Activated naive CD8-positive, alpha-beta T cell treated with anti-CD3 and anti-CD28 coated beads, Interleukin-2, amount 50 U/mL, for 24 hours (primary cell): Measurements from ENCODE around the gene SLC8A2.
A peak's percentile ranks its signal among the peaks of the same experiment; 100 is the strongest.

Experiments
- ATAC-seq: fragments of 150-1000 bp; cut with Tn5 transposase; one replicate; pipeline ENCODE4 v1.10.0; 2021
- DNase-seq: peaks from one replicate; pipeline ENCODE4 v3.0.0; 2021
- H3K27ac Mint-ChIP-seq: one replicate; pipeline ENCODE4 v1.8.0; 2021; ENCODE audit warnings: mild to moderate bottlenecking, mixed read lengths
- H3K27me3 Mint-ChIP-seq: one replicate; pipeline ENCODE4 v1.8.0; 2021; ENCODE audit warnings: mixed read lengths
- H3K36me3 Mint-ChIP-seq: one replicate; pipeline ENCODE4 v1.8.0; 2021; ENCODE audit warnings: low read depth, mixed read lengths
- H3K4me1 Mint-ChIP-seq: one replicate; pipeline ENCODE4 v1.8.0; 2021; ENCODE audit warnings: mixed read lengths
- H3K4me3 Mint-ChIP-seq: one replicate; pipeline ENCODE4 v1.8.0; 2021; ENCODE audit warnings: mild to moderate bottlenecking, moderate library complexity, mixed read lengths
- H3K9me3 Mint-ChIP-seq: one replicate; pipeline ENCODE4 v1.8.0; 2021; ENCODE audit warnings: mixed read lengths

The SLC8A2 gene

DNA sequence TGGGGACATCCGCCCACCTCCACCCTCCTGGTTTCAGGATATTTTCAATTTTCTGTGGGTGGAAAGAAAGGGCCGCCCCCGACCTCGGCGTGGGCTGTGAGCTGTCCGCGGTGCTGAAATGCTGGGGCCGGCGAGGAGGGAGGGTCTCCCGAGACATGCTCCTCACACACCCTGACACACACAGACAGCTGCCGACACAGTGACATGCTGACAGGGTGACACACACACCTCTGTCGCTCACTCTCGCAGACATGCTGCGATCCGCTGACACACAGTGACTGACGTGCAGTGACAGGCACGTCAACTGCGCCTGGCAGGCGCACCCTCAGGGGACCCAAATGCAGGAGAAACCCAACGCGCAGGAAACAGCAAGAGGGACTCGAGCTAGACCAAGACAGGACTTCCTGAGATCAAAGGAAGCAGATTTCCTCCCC lies 27.3 kb downstream of the SLC8A2 start:
- Mint-ChIP-seq H3K36me3 (no peaks in the 10 kb centered on the region), H3K4me3 (no peak overlapping the region), H3K9me3 (no peaks in the 10 kb centered on the region), H3K27ac (no peak overlapping the region), H3K4me1 (peaks cover 43% of the 10 kb centered on the region), H3K27me3 (peaks cover 72% of the 10 kb centered on the region)
- ATAC-seq (peak; percentile 24), DNase-seq (no peak)

DNA sequence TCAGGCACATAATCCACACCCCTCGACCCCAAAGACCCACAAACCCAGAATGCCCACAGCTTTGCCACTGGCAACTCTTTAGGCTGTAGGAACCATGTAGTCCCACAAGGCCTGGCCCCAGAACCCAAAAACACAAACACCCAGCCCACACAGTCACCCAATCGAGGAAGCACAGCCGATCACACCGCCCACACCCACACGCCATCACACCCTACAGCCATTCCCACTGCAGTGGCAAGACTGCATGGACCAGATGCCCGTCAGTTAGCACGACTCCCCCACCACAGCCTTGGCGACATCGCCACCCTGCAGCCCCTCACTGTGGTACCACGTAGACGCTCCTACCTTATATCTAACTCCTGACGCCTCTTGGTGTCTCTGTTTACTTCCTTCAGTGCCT lies 28.4 kb downstream of the SLC8A2 start:
- ATAC-seq (no peak), DNase-seq (no peak)
- Mint-ChIP-seq H3K27ac (no peak overlapping the region), H3K27me3 (peaks cover 68% of the 10 kb centered on the region), H3K9me3 (no peaks in the 10 kb centered on the region), H3K4me1 (peaks cover 43% of the 10 kb centered on the region), H3K4me3 (no peak overlapping the region), H3K36me3 (no peaks in the 10 kb centered on the region)

DNA sequence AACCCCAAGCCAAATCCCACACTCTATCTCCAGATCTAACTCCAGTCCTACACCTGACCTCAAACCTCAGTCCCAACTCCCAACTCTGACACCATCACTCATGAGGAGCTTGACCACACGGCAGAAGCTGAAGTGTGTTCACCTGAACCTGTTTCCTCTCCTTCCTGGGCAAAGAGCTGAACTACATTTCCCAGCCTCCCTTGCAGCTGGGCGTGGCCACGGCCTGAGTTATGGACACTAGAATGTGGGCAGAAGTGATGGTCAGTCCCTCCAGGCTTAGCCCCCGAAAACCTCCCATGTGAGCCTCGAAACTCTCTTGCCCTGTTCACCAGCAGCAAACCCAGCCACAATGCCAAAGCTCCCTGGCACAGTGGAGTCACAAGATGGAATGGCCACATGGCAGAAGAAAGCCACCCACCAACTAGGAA lies 32.9 kb downstream of the SLC8A2 start:
- H3K27ac Mint-ChIP-seq: no peak overlapping the region
- H3K9me3 Mint-ChIP-seq: no peaks in the 10 kb centered on the region
- no peaks in the 10 kb centered on the region for H3K36me3 Mint-ChIP-seq
- no peak for ATAC-seq
- H3K4me3 Mint-ChIP-seq: no peak overlapping the region
- DNase-seq: no peak
- peaks cover 21% of the 10 kb centered on the region for H3K4me1 Mint-ChIP-seq
- peaks cover 54% of the 10 kb centered on the region for H3K27me3 Mint-ChIP-seq

- H3K4me1 Mint-ChIP-seq: peaks cover 17% of the 10 kb centered on the region
- no peak overlapping the region for H3K27ac Mint-ChIP-seq
- H3K36me3 Mint-ChIP-seq: no peaks in the 10 kb centered on the region
- DNase-seq (no peak), ATAC-seq (no peak)
- peaks cover 43% of the 10 kb centered on the region for H3K27me3 Mint-ChIP-seq
- no peak overlapping the region for H3K4me3 Mint-ChIP-seq
- H3K9me3 Mint-ChIP-seq: no peaks in the 10 kb centered on the region
Measured at GRCh38 chr19:47437500-47437899, 34.2 kb downstream of the SLC8A2 start.

- peak; percentile 82 for ATAC-seq
- Mint-ChIP-seq H3K4me3 (no peak overlapping the region), H3K27me3 (peaks cover 43% of the 10 kb centered on the region), H3K27ac (no peak overlapping the region), H3K4me1 (peaks cover 17% of the 10 kb centered on the region), H3K9me3 (no peaks in the 10 kb centered on the region), H3K36me3 (no peaks in the 10 kb centered on the region)
- DNase-seq: peak; percentile 85
Measured at GRCh38 chr19:47436712-47437401, 34.8 kb downstream of the SLC8A2 start.

GRCh38 chr19:47435883-47436417 lies 35.7 kb downstream of the SLC8A2 start:
- Mint-ChIP-seq H3K27me3 (peaks cover 45% of the 10 kb centered on the region), H3K36me3 (no peaks in the 10 kb centered on the region), H3K27ac (no peak overlapping the region), H3K4me3 (no peak overlapping the region), H3K9me3 (no peaks in the 10 kb centered on the region), H3K4me1 (peaks cover 17% of the 10 kb centered on the region)
- ATAC-seq (no peak), DNase-seq (no peak)

- H3K4me1 Mint-ChIP-seq: peaks cover 18% of the 10 kb centered on the region
- H3K9me3 Mint-ChIP-seq: no peaks in the 10 kb centered on the region
- peaks cover 49% of the 10 kb centered on the region for H3K27me3 Mint-ChIP-seq
- no peak overlapping the region for H3K4me3 Mint-ChIP-seq
- no peak for ATAC-seq
- DNase-seq: no peak
- no peaks in the 10 kb centered on the region for H3K36me3 Mint-ChIP-seq
- no peak overlapping the region for H3K27ac Mint-ChIP-seq
Measured at GRCh38 chr19:47435196-47435595, 36.5 kb downstream of the SLC8A2 start.

- peaks cover 26% of the 10 kb centered on the region for H3K4me1 Mint-ChIP-seq
- no peaks in the 10 kb centered on the region for H3K9me3 Mint-ChIP-seq
- H3K27ac Mint-ChIP-seq: no peak overlapping the region
- H3K4me3 Mint-ChIP-seq: no peak overlapping the region
- no peaks in the 10 kb centered on the region for H3K36me3 Mint-ChIP-seq
- no peak for DNase-seq
- no peak for ATAC-seq
- peaks cover 53% of the 10 kb centered on the region for H3K27me3 Mint-ChIP-seq
Measured at GRCh38 chr19:47434088-47434487, 37.6 kb downstream of the SLC8A2 start.

- Mint-ChIP-seq H3K27me3 (peaks cover 47% of the 10 kb centered on the region), H3K9me3 (no peaks in the 10 kb centered on the region), H3K27ac (no peak overlapping the region), H3K36me3 (no peaks in the 10 kb centered on the region), H3K4me1 (peaks cover 26% of the 10 kb centered on the region), H3K4me3 (no peak overlapping the region)
- ATAC-seq (no peak), DNase-seq (no peak)
Measured at GRCh38 chr19:47433121-47433520, 38.6 kb downstream of the SLC8A2 start.

DNA sequence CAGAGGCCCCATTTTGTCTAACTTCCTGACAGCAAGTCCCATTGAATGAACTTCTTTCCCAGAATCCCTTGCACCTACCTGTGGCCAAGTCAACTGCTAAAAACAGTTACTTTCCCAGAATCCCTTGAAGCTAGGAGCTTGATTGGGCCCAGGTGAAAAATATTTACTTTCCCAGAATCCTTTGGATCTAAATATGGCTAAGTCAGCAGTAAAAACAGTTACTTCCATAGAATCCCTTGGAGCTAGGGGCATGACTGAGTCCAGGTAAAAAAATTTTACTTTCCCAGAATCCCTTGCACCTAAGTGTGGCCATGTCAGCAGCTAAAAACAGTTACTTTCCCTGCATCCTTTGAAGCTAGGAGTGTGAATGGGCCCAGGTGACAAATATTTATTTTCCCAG lies 39.2 kb downstream of the SLC8A2 start:
- Mint-ChIP-seq H3K27me3 (peaks cover 42% of the 10 kb centered on the region), H3K4me3 (no peak overlapping the region), H3K36me3 (no peaks in the 10 kb centered on the region)

GRCh38 chr19:47432091-47432490 lies 39.6 kb downstream of the SLC8A2 start:
- Mint-ChIP-seq H3K4me3 (no peak overlapping the region), H3K4me1 (peaks cover 26% of the 10 kb centered on the region), H3K27ac (no peak overlapping the region), H3K36me3 (no peaks in the 10 kb centered on the region), H3K27me3 (peaks cover 39% of the 10 kb centered on the region), H3K9me3 (no peaks in the 10 kb centered on the region)
- ATAC-seq: no peak
- DNase-seq: no peak

More for the DNA sequence above, 39.2 kb downstream of the SLC8A2 start:
- H3K27ac Mint-ChIP-seq: no peak overlapping the region
- ATAC-seq (no peak), DNase-seq (no peak)
- H3K4me1 Mint-ChIP-seq: peaks cover 26% of the 10 kb centered on the region
- H3K9me3 Mint-ChIP-seq: no peaks in the 10 kb centered on the region

- no peaks in the 10 kb centered on the region for H3K9me3 Mint-ChIP-seq
- DNase-seq: peak; percentile 41
- H3K4me1 Mint-ChIP-seq: peaks cover 15% of the 10 kb centered on the region
- H3K4me3 Mint-ChIP-seq: peak overlapping the region; percentile 53
- H3K27me3 Mint-ChIP-seq: peaks cover 41% of the 10 kb centered on the region
- ATAC-seq: peak; percentile 49
- H3K36me3 Mint-ChIP-seq: no peaks in the 10 kb centered on the region
- H3K27ac Mint-ChIP-seq: no peak overlapping the region
Measured at GRCh38 chr19:47430041-47430802, 41.5 kb downstream of the SLC8A2 start.

DNA sequence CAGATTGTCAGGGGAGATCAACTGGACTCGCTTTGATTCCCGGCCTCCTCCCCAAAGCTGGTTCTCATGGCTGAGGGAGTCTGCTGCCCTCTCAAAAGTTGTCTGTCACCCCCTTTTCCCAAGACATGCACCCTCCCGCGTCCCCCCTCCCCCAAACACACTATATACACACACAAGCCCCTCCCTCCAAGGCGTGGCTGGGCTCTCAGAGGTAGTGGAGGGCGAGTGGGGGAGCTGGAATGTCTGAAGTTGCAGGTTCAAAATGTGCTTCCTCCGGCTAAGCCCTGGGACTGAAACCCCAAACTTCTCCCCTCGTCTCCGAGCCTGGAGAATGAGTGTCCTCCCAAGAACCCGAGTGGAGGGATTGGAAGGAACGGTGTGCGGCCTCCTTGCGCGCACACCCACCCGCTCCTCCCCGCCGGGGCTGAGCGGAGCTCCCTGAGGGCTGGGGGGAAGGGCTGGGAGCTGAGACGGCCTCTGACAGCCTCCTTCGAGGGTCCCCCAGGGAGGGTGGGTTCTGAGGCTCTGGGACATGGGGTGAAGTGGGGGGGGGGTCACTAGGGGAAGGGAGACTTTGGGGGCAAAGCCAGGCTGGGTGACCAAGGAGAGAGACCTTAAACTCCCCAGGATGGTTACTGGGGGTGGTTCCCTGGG lies 42.4 kb downstream of the SLC8A2 start:
- peaks cover 15% of the 10 kb centered on the region for H3K4me1 Mint-ChIP-seq
- H3K9me3 Mint-ChIP-seq: no peaks in the 10 kb centered on the region
- H3K27me3 Mint-ChIP-seq: peaks cover 44% of the 10 kb centered on the region
- DNase-seq (no peak), ATAC-seq (no peak)
- no peak overlapping the region for H3K4me3 Mint-ChIP-seq
- no peaks in the 10 kb centered on the region for H3K36me3 Mint-ChIP-seq
- H3K27ac Mint-ChIP-seq: no peak overlapping the region

GRCh38 chr19:47428177-47428894 lies 43.4 kb downstream of the SLC8A2 start:
- ATAC-seq (peak; percentile 79), DNase-seq (peak; percentile 89)
- Mint-ChIP-seq H3K4me1 (peaks cover 15% of the 10 kb centered on the region), H3K9me3 (no peaks in the 10 kb centered on the region), H3K4me3 (no peak overlapping the region), H3K36me3 (no peaks in the 10 kb centered on the region), H3K27me3 (peaks cover 52% of the 10 kb centered on the region), H3K27ac (no peak overlapping the region)
